ENCODE data around the gene RPL35.
A peak's percentile ranks its signal among the peaks of the same experiment; 100 is the strongest.

RPL35 gene

GRCh38 chr9:124878021-124878420 lies 16.3 kb upstream of the RPL35 start:
- in situ Hi-C loops (cut with MboI; ENCODE audit: low pct_unique_long_range_greater_than_20kb, low sequenced_read_pairs), result no loop called here

GRCh38 chr9:124877021-124877782 lies 15.4 kb upstream of the RPL35 start:
- DNase-seq, result no peak
- in situ Hi-C loops (cut with MboI; ENCODE audit: low pct_unique_long_range_greater_than_20kb, low sequenced_read_pairs), result no loop called here

More at GRCh38 chr9:124878021-124878420, 16.3 kb upstream of the RPL35 start:
- no peak for DNase-seq

GRCh38 chr9:124875501-124875900 lies 13.7 kb upstream of the RPL35 start:
- in situ Hi-C loops (cut with MboI; ENCODE audit: low pct_unique_long_range_greater_than_20kb, low sequenced_read_pairs), result no loop called here
- DNase-seq, result no peak

GRCh38 chr9:124873664-124874063 lies 11.9 kb upstream of the RPL35 start:
- DNase-seq, result no peak
- in situ Hi-C loops (cut with MboI; ENCODE audit: low pct_unique_long_range_greater_than_20kb, low sequenced_read_pairs), result loop anchor here (25.0 kb wide), 1 partner anchor 514 kb away; no protein-coding TSS in a partner anchor

GRCh38 chr9:124871156-124871561 lies 9.4 kb upstream of the RPL35 start:
- no peak for DNase-seq
- in situ Hi-C loops (cut with MboI; ENCODE audit: low pct_unique_long_range_greater_than_20kb, low sequenced_read_pairs), result loop anchor here (25.0 kb wide), 1 partner anchor 516 kb away; no protein-coding TSS in a partner anchor

- no peak for DNase-seq
- in situ Hi-C loops (cut with MboI; ENCODE audit: low pct_unique_long_range_greater_than_20kb, low sequenced_read_pairs), result loop anchor here (25.0 kb wide), 1 partner anchor 517 kb away; no protein-coding TSS in a partner anchor
Measured at GRCh38 chr9:124870723-124871122, 9.0 kb upstream of the RPL35 start.

- in situ Hi-C loops (cut with MboI; ENCODE audit: low pct_unique_long_range_greater_than_20kb, low sequenced_read_pairs), result loop anchor here (25.0 kb wide), 1 partner anchor 517 kb away; no protein-coding TSS in a partner anchor
- DNase-seq, result peak; percentile 81
Measured at GRCh38 chr9:124869986-124870560, 8.3 kb upstream of the RPL35 start.

GRCh38 chr9:124869466-124869985 lies 7.8 kb upstream of the RPL35 start:
- in situ Hi-C loops (cut with MboI; ENCODE audit: low pct_unique_long_range_greater_than_20kb, low sequenced_read_pairs), result loop anchor here (25.0 kb wide), 1 partner anchor 518 kb away; no protein-coding TSS in a partner anchor
- no peak for DNase-seq

GRCh38 chr9:124868511-124869465 lies 7.0 kb upstream of the RPL35 start:
- in situ Hi-C loops (cut with MboI; ENCODE audit: low pct_unique_long_range_greater_than_20kb, low sequenced_read_pairs), result loop anchor here (25.0 kb wide), 1 partner anchor 519 kb away; no protein-coding TSS in a partner anchor
- peak; percentile 95 for DNase-seq

- in situ Hi-C loops (cut with MboI; ENCODE audit: low pct_unique_long_range_greater_than_20kb, low sequenced_read_pairs), result loop anchor here (25.0 kb wide), 1 partner anchor 524 kb away; no protein-coding TSS in a partner anchor
- no peak for DNase-seq
Measured at GRCh38 chr9:124863371-124863871, 1.7 kb upstream of the RPL35 start.

GRCh38 chr9:124860582-124861341 lies 995 bp downstream of the RPL35 start:
- in situ Hi-C loops (cut with MboI; ENCODE audit: low pct_unique_long_range_greater_than_20kb, low sequenced_read_pairs), result loop anchor here (25.0 kb wide), 1 partner anchor 527 kb away; no protein-coding TSS in a partner anchor
- DNase-seq, result no peak

GRCh38 chr9:124859803-124860581 lies 1.8 kb downstream of the RPL35 start:
- in situ Hi-C loops (cut with MboI; ENCODE audit: low pct_unique_long_range_greater_than_20kb, low sequenced_read_pairs), result loop anchor here (5.0 to 25.0 kb wide), 2 partner anchors 88 to 527 kb away; partner anchors contain the start of gene NR6A1
- DNase-seq, result peak; percentile 27

GRCh38 chr9:124858330-124859046 lies 3.3 kb downstream of the RPL35 start:
- DNase-seq, result no peak
- in situ Hi-C loops (cut with MboI; ENCODE audit: low pct_unique_long_range_greater_than_20kb, low sequenced_read_pairs), result loop anchor here (5.0 to 25.0 kb wide), 2 partner anchors 86 to 529 kb away; partner anchors contain the start of gene NR6A1

GRCh38 chr9:124857533-124858162 lies 4.1 kb downstream of the RPL35 start:
- DNase-seq, result no peak
- in situ Hi-C loops (cut with MboI; ENCODE audit: low pct_unique_long_range_greater_than_20kb, low sequenced_read_pairs), result loop anchor here (5.0 to 25.0 kb wide), 2 partner anchors 85 to 530 kb away; partner anchors contain the start of gene NR6A1

GRCh38 chr9:124855944-124856765 lies 5.6 kb downstream of the RPL35 start:
- in situ Hi-C loops (cut with MboI; ENCODE audit: low pct_unique_long_range_greater_than_20kb, low sequenced_read_pairs), result loop anchor here (5.0 to 25.0 kb wide), 2 partner anchors 84 to 531 kb away; partner anchors contain the start of gene NR6A1
- DNase-seq, result peak; percentile 67
